HG03571 (cell line): ENCODE results near the gene LILRB4.
"Not testable (repeated sequence)": the region's sequence is repeated elsewhere in the genome, so short reads cannot be mapped to it uniquely, and the experiment has no call there.

ENCODE experiments used
- ATAC-seq: cut with Tn5 transposase; IDR thresholded peaks from one replicate; pipeline ENCODE4 v1.9.1; 2021; ENCODE audit not compliant: unreplicated experiment

The LILRB4 gene

DNA sequence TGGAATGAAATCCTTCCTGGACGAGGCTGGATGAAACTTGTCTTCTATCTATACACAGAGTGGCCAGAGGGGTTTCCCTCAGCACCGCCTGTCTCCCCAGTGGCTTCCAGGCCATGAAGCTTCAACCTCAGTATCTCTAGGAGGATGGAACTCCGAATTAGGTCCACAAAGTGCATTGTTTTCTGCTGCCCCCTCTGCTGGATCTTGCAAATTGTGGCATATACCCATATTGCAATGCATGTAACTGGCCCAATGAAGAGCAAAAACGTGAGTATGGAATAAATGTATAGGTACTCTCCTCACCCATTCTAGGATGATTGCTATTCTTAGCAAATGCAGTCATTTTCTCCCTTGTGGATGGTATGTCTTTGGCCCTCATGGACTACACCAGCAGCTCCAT lies 14.7 kb upstream of the LILRB4 start:
- no peak for ATAC-seq

DNA sequence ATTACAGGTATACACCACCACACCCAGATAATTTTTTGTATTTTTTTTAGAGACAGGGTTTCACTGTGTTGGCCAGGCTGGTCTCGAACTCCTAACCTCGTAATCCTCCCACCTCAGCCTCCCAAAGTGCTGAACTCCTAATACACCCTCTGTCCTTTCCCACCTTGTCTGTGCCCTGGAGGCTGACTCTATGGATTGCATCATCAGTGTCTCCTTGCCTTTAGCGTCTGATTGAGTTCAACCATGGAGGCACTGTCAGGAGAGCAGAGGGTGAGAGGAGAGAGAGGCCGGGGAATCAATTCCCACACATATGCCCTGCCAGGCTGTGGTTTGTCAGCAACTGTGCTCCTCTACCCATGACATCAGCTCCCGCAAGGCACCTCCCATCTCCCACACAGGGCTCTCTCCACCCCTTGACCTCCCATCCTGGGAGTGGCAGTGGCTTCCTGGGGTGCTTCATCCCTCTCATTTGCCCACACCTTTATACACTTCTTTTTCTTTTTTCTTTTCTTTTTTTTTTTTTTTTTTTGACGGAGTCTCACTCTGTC lies 12.6 kb upstream of the LILRB4 start:
- no peak for ATAC-seq

DNA sequence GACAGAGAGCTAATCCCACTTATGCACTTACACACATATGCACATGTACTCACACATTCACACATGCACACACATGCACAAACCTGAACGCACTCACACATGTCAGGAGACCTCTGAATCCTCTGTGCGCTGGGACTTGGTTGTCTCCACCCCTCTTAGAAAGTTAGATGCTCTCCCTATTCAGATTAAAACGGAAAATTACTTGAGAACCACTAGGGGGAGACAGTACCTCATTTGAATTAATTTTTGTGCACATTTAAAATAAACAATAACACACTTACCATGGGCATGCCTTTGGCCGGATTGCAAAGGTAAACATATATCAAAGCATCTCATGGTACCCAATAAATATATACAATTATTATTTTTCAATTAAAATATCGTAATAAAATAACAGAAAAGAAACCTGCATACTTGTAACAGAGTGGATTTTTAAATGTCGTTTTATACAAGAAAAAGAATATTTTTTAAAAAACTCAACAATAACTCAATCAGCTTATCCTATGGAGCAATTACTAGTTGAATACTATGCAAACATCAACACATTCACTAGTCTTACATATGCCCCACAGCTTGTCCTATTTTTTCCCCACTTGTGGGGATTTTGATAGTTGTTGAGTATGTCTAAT lies 9.5 kb upstream of the LILRB4 start:
- no peak for ATAC-seq

DNA sequence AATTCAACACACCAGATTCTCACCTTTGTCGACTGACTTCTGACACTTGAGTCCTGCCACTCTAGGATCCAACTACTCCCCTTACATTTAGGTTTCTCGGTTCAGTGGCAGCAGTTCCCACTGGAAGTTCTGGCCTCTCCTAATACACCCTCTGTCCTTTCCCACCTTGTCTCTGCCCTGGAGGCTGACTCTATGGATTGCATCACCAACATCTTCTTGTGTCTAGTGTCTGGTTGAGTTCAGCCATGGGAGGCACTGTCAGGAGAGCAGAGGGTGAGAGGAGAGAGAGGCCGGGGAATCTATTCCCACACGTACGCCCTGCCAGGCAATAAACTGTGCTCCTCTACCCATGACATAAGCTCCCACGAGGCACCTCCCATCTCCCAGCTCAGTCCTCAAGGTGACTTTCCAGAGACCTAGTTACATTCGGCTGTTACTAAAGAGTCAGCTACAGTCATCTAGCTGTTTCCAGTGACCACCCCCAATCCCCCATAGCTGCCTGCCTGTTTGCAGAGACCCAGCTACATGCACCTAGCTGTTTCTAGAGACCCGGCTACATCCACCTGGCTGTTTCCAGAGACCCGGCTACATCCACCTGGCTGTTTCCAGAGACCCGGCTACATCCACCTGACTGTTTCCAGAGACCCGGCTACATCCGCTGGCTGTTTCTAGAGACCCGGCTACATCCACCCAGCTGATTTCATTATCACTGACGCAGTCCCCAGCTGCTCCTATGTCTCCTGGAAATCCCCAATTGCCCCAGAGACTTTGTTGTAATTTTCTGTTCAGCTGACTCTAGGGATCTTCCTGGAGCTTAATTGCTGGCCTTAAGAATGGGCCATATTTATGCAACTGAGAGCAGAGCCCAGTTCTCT lies 8.1 kb upstream of the LILRB4 start:
- no peak for ATAC-seq

DNA sequence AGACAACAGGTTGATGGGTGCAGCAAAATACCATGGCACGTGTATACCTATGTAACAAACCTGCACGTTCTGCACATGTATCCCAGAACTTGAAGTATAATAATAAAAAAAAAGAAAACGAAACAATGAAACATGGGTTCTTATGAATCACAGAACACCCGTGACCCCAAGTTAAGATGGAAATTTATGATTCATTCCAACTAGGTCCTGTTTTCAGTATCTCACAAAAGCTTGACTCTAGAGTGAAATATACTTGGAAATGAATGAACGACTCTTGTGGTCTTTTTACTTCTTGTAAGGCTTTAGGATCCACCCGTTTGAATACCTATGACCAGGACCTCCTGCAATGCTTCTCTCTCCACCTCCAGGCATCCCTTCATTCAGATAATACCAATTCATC lies 3.5 kb upstream of the LILRB4 start:
- no peak for ATAC-seq

DNA sequence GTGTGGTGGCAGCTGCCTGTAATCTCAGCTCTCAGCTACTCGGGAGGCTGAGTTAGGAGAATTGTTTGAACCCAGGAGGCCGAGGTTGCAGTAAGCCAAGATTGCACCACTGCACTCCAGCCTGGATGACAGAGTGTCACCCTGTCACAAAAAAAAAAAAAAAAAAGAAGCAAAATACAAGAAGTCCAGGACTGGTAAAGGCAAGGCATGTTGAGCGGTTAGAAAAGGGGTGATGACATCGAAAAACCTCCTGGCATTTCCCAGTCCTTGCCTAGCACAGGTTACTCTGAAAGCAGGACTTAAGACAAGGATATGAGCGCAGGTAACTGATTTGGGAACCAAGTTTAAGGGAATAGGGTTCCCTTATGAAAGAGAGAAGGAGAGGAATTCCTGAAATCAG lies 2.5 kb upstream of the LILRB4 start:
- ATAC-seq, result no peak

DNA sequence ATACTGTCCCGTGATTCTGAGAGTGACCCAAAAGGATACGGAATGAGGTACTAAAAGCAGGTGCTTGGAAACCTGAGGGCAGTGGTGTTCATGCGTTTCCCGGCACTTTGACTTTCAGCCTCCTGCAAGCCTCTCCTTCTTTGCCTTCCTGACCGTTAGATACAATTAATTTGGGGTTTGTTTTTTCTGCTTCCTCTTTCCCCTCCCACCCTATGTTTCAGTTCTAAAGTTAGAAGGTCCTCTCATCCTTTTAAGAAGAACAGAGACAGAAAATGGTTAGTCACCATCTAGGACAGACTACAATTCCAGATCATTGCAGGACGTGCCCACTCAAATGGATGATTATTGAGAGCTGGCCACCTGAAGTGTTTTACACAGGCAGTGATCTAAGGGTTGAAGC lies 1.8 kb upstream of the LILRB4 start:
- no peak for ATAC-seq

DNA sequence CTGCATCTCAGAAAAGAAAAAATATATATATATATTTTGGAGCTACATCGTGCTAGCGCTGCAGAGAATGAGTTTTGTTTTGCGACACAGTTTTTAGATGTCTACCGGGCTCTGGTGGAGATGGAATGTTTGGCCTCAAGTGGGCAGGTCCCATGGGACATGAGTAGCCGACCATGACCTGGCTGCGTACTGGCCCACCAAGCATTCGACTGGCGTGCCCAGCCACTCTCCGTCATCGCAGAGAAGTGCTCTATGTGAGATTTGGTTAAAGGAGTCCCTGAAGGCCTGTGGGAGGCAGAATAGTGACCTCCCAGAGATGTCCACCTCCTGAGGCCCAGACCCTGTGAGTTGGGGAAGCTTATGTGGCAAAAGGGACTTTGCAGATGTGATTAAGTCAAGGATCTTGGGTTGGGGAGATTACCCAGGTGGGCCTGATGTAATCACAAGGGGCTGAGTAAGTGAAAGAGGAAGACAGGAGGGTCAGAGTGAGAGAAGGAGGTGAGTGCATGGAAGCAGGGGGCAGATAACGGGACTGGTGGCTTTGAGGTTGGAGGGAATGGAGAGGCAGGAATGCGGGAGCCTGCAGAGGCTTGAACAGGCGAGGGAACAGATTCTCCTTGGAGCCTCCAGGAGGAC lies 821 bp upstream of the LILRB4 start:
- no peak for ATAC-seq

DNA sequence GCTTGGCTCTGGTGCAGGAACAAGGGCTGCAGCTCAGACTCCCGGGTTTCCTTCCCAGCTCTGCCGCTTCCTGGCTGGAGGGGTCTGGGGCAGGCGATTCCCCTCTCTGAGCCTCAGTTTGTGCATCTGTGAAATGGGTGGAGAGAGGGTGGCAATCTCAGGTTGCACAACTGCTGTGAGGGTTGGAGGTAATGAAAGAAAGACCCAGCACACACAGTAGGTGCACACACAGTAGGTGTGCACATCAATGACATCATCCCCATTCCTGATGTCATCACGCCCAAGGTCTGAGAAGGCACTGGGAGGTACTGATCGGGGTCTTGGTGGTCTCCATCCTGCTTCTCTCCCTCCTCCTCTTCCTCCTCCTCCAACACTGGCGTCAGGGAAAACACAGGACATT lies 2.7 kb downstream of the LILRB4 start:
- ATAC-seq, result no peak

DNA sequence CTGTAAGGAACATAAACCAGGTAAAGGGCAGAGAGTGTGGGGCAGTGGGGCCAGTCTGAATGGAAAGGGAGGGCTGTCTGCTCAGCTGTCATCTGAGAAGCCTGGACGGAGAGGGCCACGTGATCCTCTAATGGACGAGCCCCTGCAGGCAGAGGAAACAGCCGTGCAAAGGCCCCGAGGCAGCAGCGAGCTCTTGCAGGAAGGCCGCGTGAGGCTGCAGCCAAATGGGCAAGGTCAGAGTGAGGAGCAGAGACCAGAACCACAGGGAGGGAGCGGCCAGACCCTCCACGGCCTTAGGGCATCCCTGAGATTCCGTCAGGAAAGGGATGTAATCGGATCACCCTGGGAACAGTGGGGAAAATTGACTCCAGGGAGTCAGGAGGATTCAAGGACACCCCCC lies 4.4 kb downstream of the LILRB4 start:
- ATAC-seq, result no peak

DNA sequence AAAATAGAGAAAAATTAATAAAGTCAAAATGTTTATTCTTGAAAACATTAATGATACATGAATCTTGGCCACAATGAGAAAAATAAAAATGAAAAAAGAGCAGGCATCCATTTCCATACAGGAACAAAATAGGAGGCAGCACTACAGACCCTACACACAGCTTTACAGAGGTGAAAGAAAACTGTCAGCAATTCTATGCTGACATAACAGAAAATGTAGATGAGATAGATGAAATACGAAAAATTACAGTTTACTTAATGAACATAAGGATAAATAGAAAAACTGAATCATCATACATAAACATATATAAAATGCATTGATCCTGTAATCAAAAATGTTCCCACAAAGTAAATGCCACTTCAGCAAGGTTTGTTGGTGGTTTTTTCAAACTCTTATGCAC lies 5.6 kb downstream of the LILRB4 start:
- ATAC-seq, result no peak

DNA sequence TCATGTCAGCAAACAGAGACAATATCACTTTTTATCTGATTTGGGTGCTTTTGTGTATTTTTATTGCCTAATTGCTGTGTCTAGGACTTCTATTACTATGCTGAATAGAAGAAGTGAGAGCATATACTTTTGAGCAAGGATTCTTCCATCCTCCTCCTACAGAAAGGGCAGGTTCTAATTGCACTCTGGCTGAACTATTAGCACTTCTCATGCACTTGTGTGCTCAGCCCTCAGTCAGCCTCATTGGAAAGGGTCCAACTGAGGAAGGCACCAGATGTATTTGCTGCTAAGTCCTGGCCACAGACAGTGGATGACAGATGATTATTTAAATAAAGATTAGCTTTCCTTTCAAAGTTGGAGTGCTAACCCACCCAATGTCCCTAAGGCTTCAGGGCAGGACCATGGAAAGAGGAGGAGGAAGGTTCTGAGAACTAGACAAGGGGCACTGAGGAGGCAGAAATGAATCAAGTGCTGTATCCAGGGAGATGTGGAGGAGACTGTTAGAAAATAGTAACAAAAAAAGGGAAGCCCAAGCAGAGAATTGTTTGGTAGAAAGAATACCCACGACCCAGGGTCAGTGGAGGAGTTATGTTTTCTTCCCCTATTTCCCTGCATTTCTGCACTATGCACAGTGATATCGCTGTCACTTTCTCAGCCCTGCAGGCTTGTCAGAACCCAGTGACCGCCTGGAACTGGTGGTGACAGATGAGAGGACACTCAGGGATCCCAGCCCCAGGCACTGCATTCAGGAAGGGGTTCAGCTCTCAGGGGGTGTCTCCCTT lies 8.0 kb downstream of the LILRB4 start:
- no peak for ATAC-seq

DNA sequence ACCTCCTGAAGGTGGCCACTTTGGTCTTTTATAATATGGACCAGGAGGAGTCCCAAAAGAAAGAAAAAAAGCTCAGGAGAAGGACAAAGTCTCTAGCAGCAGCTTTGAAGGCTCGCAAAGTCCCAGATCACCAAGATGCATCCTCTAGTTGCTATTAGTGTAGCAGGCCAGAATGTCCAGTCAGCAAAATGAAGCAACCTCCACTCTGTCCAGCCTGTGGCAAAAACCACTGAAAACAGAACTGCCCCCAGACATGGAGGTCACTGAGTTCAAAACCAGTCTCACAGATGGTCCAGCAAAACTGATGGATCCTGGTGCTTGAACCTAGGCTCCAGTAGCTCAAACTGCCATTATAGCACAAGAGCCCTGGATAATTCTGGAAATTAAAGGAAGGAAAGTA lies 10.4 kb downstream of the LILRB4 start:
- ATAC-seq, result no peak

DNA sequence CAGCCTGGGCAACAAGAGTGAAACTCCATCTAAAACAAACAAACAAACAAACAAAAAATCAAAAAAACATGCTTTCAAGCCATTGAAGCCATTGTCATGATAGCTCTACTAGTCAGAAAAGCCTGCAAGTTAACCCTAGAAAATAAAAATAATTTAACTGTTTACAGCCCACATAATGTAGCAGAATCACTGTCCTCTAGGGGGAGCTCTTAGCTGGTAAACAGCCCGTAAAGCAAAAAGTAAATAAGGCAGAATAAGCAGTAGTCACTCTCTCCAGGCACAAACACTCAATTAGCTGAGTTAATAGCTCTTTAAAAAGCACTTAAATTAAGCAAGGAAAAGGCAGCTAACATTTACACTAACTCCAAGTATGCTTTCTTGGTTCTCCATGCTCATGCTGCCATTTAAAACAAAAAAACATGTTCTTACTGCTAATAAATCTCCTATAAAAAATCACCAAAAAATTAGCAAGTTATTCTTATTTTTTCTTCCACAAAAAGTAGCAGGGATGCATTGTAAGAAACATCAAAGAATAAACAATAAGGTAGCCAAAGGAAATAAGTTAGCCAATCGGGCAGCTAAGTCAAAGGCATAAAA lies 11.3 kb downstream of the LILRB4 start:
- no peak for ATAC-seq

DNA sequence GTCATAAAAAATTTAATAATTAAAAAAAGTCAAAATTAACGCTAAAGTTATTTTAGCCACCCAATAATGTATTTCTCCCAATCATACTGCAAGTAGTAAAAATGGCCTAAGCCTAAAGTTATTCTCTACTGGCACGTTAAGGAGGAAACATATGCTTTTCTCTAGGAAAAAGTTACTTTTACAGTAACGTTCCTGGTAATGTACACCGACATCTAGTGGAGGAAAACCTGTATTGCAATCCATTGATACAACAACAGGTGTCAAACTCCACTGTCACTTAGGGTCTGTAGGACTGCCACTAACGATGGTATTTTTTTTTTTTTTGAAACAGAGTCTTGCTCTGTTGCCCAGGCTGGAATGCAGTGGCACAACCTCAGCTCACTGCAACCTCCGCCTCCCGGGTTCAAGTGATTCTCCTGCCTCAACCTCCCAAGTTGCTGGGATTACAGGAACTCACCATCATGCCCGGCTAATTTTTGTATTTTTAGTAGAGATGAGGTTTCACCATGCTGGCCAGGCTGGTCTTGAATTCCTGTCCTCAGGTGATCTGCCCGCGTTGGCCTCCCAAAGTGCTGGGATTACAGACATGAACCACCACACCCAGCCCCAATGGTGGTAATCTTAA lies 13.5 kb downstream of the LILRB4 start:
- not testable (repeated sequence) for ATAC-seq

DNA sequence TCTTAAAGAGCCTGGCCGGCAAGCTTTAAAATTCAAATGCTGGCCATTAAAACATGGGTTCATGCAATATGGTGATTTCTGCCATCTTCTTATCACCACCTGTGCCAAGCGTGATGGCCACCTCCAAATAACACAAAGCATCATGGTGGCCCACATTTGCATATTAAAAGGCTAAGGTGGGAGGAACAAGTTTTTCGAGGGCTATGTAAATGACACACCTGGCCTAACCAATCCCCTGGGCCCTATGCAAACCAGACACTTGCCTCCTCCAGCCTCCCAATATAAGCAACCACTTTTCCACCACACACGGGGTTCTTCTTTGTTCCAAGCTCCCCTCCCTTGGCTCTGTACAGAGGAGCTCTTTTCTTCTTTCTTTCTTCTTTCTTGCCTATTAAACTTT lies 14.4 kb downstream of the LILRB4 start:
- no peak for ATAC-seq

DNA sequence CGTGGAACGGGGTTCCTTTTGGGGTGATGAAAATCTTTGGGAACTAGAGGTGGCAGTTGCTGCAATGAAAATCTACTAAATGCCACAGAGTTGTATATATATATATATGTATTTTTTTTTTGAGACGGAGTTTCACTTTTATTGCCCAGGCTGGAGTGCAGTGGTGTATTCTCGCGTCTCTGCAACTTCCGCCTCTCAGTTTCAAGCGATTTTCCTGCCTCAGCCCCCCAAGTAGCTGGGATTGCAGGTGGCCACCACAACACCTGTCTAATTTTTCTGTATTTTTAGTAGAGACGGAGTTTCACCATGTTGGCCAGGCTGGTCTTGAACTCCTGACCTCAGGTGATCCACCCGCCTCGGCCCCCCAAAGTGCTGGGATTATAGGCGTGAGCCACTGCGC lies 18.8 kb downstream of the LILRB4 start:
- not testable (repeated sequence) for ATAC-seq

DNA sequence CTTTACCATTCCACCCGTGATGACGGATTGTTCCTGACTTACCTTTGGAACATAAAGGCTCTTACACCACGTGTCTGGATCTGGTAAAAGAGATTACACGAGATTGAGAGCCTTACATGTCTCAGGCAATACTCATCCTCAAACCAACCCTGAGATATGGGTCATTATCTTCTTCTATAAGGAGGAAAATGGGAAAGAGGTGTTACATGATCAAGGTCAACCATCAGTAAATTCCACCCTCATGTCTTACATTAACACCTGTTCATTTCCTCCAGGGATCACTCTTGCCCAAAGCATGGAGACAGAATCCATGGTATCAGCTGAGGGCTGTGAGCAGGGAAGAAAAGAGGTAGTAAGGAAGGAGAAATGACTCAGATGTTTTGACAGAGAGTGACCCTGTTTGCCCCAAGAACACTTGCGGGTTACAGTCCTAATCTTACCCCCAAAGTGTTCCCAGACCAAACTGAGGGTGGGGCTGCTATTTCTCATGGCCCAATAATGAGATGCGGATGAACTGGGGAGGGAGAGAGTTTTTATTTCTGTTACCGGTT lies 19.6 kb downstream of the LILRB4 start:
- no peak for ATAC-seq

DNA sequence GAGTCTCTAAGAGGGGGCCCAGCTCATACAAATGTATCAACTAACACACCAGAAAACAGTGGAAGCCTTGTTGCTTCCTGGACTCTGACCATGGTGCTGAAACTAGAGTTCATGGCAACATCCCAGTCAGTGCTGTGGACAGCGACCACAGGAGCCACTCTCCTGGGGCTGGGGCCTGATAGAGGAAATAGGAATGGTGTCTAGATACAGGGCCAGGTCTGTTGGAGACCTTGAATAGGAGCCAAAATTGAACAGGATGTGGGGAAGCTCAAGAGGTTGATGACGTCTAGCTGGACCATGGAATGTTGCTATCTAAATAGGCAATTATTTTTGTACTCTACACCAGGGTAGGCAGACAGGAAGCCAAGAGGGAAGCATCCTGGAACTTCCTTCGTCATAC lies 21.7 kb downstream of the LILRB4 start:
- no peak for ATAC-seq
